Measurements from ENCODE around the gene HSD3B7. TPM values are rescaled to one million over a fixed set of nuclear protein-coding genes. Genes with fewer than 3 reads are reported as not detected.

Gene HSD3B7
- polyA plus RNA-seq, 1 donor (not counting 4 experiments of a cell fraction or from before 2014, with no cell fraction given), result 2.0 TPM

DNA sequence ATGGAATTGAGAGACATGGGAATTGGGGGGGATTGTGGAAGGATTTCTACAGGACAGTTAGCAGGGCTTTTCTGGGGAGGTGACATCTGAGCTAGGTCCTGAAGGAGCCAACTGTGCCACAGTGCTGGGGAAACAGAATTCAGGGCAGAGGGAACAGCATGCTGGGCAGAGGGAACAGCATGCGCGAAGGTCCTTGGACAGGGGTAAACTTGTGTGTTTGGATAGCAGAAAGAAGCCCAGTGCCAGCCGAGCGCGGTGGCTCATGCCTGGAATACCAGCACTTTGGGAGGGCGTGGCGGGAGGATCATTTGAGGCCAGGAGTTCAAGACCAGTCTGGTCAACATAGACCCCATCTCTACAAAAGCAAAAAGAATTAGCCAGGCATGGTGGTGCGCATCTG is 21.6 kb downstream of the HSD3B7 start:
- no peak overlapping the region for H2AFZ ChIP-seq (ENCODE audit: control insufficient read depth, low read length)
- no peak overlapping the region for H3K27ac ChIP-seq (ENCODE audit: control insufficient read depth, insufficient read depth, low read length)
- no peak overlapping the region for H3K4me3 ChIP-seq (ENCODE audit: control insufficient read depth in 2 of 3, extremely low read depth in 1 of 3, insufficient read depth in 2 of 3, low read depth in 1 of 3, low read length in 3 of 3)
- no peak overlapping the region for H3K9ac ChIP-seq (ENCODE audit: control insufficient read depth, extremely low read depth, insufficient read depth, low read length)
- no peaks in the 10 kb centered on the region for H3K36me3 ChIP-seq (ENCODE audit: control insufficient read depth in 2 of 2, extremely low read depth in 1 of 2, insufficient read depth in 2 of 2, low read length in 2 of 2)
- H3K27me3 ChIP-seq (ENCODE audit: control insufficient read depth, extremely low read depth, insufficient read depth, low read length), result peaks cover 19% of the 10 kb centered on the region
- H4K20me1 ChIP-seq (ENCODE audit: control insufficient read depth, extremely low read depth, insufficient read depth, low read length), result no peaks in the 10 kb centered on the region
- peaks cover 14% of the 10 kb centered on the region for H3K4me1 ChIP-seq (ENCODE audit: control insufficient read depth, extremely low read depth, insufficient read depth, low read length)
- no peak overlapping the region for H3K4me2 ChIP-seq (ENCODE audit: control insufficient read depth, extremely low read depth, insufficient read depth, low read depth, low read length)
- H3K79me2 ChIP-seq (ENCODE audit: control insufficient read depth, insufficient read depth, low read length), result no peaks in the 10 kb centered on the region
- no peaks in the 10 kb centered on the region for H3K9me3 ChIP-seq (ENCODE audit: control insufficient read depth, low read depth, low read length)
- dilution Hi-C loops (cut with MboI; ENCODE audit: extremely low pct_ligation_motif_present, low sequenced_read_pairs), result no loop called here
- FAIRE-seq, result no peak
- TF ChIP-seq, protein P1, sequence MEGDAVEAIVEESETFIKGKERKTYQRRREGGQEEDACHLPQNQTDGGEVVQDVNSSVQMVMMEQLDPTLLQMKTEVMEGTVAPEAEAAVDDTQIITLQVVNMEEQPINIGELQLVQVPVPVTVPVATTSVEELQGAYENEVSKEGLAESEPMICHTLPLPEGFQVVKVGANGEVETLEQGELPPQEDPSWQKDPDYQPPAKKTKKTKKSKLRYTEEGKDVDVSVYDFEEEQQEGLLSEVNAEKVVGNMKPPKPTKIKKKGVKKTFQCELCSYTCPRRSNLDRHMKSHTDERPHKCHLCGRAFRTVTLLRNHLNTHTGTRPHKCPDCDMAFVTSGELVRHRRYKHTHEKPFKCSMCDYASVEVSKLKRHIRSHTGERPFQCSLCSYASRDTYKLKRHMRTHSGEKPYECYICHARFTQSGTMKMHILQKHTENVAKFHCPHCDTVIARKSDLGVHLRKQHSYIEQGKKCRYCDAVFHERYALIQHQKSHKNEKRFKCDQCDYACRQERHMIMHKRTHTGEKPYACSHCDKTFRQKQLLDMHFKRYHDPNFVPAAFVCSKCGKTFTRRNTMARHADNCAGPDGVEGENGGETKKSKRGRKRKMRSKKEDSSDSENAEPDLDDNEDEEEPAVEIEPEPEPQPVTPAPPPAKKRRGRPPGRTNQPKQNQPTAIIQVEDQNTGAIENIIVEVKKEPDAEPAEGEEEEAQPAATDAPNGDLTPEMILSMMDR (optimal IDR thresholded peaks at IDR 0.05 in 1 of 3, IDR thresholded peaks at IDR 0.05 in 1 of 3, conservative IDR thresholded peaks at IDR 0.05 in 1 of 3; ENCODE audit: extremely low read depth in 1 of 3, insufficient read depth in 2 of 3, low read length in 3 of 3), result no peak
- no peak for TF ChIP-seq EZH2 (IDR thresholded peaks at IDR 0.05; ENCODE audit: low read length)
- peaks cover under 1% of the 10 kb centered on the region for H3K9me1 ChIP-seq (ENCODE audit: control insufficient read depth, extremely low read depth, insufficient read depth, low read length)
- no peak for DNase-seq (ENCODE audit: low read depth, low spot score)

DNA sequence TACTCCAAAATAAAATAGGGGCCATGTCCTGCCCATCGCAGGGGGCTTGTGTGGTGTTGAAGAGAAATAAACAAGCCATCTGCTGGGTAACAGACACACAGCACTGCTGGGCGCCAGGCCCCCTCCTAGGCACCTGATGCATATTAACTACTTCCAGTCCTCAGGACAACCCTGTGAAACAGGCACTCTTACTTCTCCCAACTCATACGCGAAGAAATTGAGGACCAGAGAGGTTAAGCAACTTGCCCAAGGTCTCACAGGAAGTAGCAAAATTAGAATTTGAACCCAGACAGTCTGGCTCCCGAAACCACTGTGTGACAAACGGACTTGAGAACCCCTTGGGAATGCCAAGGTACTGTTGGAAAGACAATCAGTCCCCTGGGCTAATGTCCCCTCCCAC is 22.7 kb downstream of the HSD3B7 start:
- Histone ChIP-seq H3K9me3 (ENCODE audit: control insufficient read depth, low read depth, low read length) (no peaks in the 10 kb centered on the region), H3K4me2 (ENCODE audit: control insufficient read depth, extremely low read depth, insufficient read depth, low read depth, low read length) (no peak overlapping the region), H4K20me1 (ENCODE audit: control insufficient read depth, extremely low read depth, insufficient read depth, low read length) (no peaks in the 10 kb centered on the region), H3K9me1 (ENCODE audit: control insufficient read depth, extremely low read depth, insufficient read depth, low read length) (no peaks in the 10 kb centered on the region), H3K79me2 (ENCODE audit: control insufficient read depth, insufficient read depth, low read length) (no peaks in the 10 kb centered on the region), H3K4me3 (ENCODE audit: control insufficient read depth in 2 of 3, extremely low read depth in 1 of 3, insufficient read depth in 2 of 3, low read depth in 1 of 3, low read length in 3 of 3) (no peak overlapping the region), H3K4me1 (ENCODE audit: control insufficient read depth, extremely low read depth, insufficient read depth, low read length) (peaks cover 3% of the 10 kb centered on the region), H3K36me3 (ENCODE audit: control insufficient read depth in 2 of 2, extremely low read depth in 1 of 2, insufficient read depth in 2 of 2, low read length in 2 of 2) (no peaks in the 10 kb centered on the region), H3K27me3 (ENCODE audit: control insufficient read depth, extremely low read depth, insufficient read depth, low read length) (peaks cover 28% of the 10 kb centered on the region), H3K27ac (ENCODE audit: control insufficient read depth, insufficient read depth, low read length) (no peak overlapping the region), H3K9ac (ENCODE audit: control insufficient read depth, extremely low read depth, insufficient read depth, low read length) (no peak overlapping the region), H2AFZ (ENCODE audit: control insufficient read depth, low read length) (no peak overlapping the region)
- DNase-seq (ENCODE audit: low read depth, low spot score), result no peak
- no peak for TF ChIP-seq EZH2 (IDR thresholded peaks at IDR 0.05; ENCODE audit: low read length)
- TF ChIP-seq, protein P1 (optimal IDR thresholded peaks at IDR 0.05 in 1 of 3, IDR thresholded peaks at IDR 0.05 in 1 of 3, conservative IDR thresholded peaks at IDR 0.05 in 1 of 3; ENCODE audit: extremely low read depth in 1 of 3, insufficient read depth in 2 of 3, low read length in 3 of 3), result no peak
- dilution Hi-C loops (cut with MboI; ENCODE audit: extremely low pct_ligation_motif_present, low sequenced_read_pairs), result no loop called here
- no peak for FAIRE-seq
